Activated gamma-delta T cell treated with Interleukin-2 at 50 U/mL for 16 hours (primary cell): ENCODE results near the gene ANTXR1.

ENCODE experiments used
- DNase-seq: peaks from one replicate; pipeline ENCODE4 v3.0.0-alpha.2; 2020

ANTXR1 gene

DNA sequence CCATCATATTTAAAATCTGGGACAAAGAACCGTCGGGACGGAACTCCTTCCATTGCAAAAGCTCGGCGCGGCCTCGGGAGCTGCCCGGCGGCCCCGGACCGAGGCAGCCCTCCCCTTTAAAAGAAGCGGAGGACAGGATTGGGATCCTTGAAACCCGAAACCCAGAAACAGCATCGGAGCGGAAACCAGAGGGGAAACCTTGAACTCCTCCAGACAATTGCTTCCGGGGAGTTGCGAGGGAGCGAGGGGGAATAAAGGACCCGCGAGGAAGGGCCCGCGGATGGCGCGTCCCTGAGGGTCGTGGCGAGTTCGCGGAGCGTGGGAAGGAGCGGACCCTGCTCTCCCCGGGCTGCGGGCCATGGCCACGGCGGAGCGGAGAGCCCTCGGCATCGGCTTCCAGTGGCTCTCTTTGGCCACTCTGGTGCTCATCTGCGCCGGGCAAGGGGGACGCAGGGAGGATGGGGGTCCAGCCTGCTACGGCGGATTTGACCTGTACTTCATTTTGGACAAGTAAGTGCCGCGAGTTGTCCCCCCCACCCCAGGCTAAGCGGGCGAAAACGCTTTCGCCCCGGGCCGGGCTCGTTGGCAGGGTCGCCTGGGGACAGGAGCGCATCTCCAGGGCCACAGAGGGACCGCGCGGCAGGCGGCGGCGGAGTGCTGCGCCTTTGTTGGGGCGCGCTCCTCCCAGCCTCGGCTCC lies at the start of gene ANTXR1:
TSS of gene ANTXR1 (plus strand) at position 38 of the 698 bp plus-strand sequence. CDS start at position 359, 321 bp downstream.
- DNase-seq = no peak

DNA sequence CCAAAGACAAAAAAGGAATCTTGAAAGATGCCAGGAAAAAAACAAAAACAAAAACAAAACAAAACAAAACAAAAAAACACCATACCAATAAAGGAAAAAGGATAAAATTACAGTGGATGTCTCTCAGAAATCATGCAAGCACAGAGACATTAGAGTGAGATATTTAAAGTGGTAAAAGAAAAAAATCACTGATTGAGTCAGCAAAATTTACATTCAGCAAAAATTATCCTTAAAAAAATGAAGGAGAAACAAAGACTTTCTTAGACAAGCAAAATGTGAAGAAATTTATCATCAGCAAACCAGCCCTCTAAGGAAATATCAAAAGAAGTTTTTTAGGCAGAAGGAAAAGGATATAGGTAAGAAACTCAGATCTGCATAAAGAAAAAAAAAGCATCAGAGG lies 48.7 kb upstream of the ANTXR1 start:
- DNase-seq = no peak

DNA sequence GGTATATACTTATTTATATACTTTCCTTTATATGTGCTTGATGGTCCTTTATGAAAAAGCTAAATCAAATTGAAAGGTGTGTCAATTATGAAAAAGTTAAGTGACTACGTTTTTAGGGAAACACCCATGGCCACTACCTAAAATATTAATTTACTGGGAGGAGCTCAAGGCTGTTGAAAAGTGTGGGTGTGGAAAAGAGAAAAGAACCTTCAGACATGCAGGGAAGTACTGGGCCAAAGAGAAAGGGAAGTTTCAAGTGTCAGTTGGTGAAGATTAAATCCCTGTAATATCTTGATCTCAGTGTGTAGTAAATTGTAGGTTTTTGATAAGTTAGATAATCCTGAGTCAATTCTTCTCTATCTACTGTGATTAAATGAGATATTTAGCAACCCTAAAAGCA lies 44.8 kb upstream of the ANTXR1 start:
- no peak for DNase-seq

DNA sequence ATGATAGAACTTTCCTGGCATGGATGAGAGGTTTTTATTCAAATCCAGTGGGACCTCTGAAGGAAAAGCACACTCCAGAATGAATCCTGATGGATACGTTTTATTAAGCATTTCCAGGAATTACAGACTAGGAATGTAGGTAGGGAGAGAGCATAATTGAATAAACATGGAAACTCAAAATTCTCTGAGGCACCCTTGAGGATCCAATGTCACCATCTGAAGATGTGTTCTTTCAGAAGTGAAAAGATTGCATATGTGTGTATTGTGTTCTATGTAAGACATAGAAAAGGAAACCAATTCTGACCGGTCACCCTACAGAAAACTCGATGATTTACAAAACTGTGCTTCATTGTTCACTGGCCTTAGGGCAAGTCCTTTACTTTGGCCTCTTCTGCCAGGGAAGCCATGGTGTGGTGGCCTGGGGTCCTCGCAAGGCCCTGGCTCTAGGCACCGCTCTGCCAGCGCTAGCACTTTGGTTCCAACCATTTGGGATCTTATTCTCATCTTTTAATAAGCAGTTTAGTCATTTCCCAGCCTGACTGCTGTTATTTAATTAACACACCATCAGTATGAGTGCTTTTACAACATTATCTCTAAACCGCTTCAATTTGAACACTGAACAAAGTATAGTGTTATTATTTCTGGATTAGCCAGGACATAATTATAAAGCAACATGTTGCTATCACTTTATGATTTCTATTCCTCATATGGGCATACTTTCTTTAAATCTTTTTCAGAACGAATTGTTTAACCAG lies 43.1 kb upstream of the ANTXR1 start:
- no peak for DNase-seq

DNA sequence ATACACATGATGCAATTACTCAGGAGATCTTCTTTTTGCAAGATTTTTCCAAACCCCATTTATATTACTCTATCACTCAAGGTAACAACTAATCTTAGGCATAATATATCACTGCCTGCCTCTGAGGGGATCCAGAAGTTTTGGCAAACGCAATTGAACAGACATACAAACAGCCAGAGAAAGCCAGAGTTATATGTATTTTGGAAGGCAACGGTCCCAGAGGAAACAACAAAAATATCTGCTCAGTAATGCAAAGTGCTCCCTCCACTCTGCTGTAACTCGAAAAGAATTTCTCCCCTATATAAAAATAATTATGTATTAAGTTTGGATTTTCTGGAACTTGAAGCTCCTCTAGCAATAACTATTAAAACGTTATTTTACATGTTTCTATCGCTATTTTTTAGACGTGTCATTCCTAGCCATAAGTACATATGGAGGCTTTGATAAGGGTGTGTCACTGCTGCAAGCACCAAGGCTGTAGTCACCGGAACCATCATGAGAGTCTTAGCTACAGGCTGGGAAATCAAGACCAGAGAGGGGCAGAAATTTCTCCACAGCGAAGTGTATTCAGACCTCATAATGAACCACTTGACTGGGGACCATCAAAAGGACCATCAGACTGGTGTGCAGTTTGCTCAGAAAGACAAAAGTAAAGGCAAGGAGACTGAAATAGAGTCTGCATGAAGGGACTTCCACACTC lies 42.3 kb upstream of the ANTXR1 start:
- DNase-seq = no peak

DNA sequence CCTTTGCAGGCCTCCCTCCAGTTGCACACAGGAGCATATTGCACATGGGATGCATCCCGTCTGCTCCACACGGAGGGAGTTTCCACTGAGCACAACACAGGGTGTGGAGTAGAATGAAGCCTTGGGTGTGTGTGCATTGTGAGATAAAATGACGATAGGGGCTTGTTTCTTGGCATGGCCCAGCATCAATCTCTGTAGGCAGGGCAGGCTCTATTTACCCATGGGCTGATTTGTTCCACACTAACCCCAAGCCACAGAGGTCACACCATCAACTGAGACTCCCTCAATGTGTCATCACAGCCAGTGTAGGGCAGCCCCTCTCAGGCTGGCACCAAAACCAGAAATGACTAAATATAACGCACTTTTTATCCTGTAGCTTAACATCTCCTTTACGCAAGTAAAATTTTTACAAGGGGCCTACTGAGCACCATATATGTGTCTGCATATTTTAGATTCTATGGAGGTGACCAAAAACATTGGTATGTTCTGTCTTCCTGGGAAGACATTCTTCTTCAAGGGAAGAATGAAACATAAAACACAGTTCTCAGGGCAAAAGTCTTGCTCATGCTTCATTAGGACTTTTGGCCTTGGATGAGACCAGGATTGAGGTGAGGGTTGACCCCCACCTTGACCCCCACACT lies 41.3 kb upstream of the ANTXR1 start:
- no peak for DNase-seq

DNA sequence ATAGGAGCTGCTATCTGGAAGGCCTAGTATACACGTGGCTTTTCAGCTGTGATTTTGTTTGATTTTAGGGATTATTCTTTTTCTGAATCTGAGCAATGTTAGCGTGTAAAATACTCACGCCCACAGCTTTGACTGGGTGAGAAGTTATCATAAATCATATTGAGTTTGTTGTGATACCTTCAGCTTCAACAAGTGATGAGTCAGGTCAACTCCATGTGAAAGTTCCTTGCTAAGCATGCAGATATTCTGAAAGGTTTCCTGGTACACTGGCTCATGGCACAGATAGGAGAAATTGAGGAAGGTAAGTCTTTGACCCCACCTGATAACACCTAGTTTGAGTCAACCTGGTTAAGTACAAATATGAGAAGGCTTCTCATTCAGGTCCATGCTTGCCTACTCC lies 38.7 kb upstream of the ANTXR1 start, which contains the start of gene GKN1:
TSS of gene GKN1 (plus strand) at position 386 of the 400 bp plus-strand sequence. CDS start 42 bp downstream, outside the sequence.
- DNase-seq = no peak

DNA sequence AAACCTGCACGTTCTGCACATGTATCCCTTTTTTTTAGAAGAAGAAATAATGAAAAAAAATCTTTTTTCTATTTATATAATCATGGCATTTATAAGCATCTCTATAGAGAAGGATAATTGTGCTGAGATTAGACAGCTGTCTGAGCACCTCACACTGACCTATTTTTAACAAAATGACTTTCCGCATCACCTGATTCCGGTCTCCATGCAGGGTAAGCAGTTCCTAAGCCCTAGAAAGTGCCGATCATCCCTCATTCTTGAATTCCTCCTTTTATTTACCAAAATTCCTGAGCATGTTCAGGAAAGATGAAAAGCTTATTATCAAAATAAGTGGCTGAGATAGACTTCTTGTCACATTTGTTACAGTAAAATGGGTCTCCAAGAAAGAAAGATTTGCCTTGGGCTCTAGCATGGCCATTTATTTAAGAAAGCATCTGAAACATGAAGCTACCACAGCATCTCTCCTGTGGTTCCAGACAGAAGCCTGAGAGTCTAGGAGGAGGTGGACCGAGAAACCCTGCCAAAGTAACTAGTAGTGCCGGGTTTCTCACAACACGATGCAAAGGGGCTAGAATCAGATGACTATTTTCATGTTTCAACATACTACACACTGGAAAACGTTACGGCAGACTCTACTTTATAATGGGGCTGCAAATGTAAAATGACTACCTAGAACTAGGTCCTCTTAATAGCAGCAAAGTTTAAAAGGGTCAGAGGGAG lies 37.9 kb upstream of the ANTXR1 start:
- no peak for DNase-seq

DNA sequence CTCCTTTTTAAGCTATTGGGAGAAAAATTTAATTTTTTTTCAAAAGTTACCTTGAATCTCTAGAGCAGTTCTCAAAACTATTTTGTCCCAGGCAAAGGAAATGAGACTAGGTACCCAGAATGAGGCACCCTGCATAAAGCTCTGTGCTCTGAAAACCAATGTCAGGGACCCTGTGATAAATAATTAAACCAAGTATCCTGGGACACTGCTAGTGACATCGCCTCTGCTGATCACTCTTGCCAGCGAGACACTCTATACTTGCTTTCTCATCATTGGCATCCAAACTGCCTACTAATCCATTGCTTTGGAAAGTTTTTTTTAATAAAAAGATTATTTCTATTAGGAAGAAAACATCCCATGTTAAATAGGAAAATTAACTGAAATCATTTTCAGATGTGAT lies 37.1 kb upstream of the ANTXR1 start:
- no peak for DNase-seq

DNA sequence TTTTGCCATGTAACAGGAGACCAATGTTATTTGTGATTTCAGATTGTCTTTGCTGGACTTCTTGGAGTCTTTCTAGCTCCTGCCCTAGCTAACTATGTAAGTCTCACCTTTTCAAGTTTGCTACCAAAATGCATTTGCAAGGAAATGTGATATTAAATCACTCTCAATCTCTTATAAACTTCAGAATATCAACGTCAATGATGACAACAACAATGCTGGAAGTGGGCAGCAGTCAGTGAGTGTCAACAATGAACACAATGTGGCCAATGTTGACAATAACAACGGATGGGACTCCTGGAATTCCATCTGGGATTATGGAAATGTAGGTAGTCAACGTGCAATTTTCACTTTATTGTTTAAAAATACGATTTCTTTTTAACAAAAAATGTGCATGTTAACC lies 35.5 kb upstream of the ANTXR1 start:
- DNase-seq = no peak

DNA sequence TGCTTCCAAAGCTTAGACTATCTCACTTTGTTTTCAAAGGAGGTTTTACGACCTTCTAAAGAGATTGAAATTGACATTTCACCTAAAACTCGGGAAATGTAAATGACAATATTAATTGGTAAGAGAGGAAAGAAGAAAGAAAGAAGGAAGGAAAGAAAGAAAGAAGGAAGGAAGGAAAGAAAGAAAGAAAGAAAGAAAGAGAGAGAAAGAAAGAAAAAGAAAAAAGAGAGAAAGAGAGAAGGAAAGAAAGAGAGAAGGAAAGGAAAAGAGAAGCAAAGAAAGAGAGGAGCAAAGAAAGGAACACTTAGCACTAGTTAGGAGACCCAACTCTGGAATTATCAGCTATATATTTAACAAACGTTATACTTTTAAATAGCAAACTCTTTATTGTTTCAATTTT lies 34.9 kb upstream of the ANTXR1 start:
- DNase-seq = no peak

DNA sequence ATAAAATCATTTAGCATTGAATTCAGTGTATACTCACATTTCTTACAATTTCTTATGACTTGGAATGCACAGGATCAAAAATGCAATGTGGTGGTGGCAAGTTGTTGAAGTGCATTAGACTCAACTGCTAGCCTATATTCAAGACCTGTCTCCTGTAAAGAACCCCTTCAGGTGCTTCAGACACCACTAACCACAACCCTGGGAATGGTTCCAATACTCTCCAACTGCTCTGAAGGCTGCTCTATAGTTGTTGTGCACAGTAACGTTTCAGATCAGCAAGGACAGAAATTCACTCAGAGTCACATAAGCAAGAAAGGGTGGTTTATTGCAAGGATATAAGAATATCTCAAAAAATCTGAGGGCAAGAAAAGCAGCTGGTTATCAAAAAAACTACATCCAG lies 32.0 kb upstream of the ANTXR1 start:
- no peak for DNase-seq

DNA sequence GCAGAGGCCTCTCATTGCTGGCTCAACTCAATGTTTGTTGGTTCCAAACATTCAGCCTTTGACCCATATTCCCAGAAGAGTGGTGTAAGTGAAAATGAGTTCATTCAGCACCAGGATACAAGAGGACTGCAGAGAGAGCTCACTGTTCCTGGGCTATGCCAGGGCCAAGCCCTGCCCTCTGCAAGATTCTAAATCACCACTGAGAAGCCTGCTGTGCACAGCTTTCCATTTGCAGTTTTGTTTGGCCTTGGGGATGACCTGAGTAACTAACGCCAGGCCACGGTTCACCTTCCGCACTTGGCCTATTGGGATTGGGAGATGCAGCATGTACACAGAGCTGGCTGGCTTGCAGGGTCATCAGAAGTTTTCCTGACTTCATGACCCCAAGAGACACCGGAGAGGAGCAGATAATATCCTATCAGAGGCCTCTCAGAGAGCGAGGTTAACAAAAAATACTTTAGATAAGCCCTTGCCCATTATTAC lies 25.9 kb upstream of the ANTXR1 start:
- DNase-seq = no peak

DNA sequence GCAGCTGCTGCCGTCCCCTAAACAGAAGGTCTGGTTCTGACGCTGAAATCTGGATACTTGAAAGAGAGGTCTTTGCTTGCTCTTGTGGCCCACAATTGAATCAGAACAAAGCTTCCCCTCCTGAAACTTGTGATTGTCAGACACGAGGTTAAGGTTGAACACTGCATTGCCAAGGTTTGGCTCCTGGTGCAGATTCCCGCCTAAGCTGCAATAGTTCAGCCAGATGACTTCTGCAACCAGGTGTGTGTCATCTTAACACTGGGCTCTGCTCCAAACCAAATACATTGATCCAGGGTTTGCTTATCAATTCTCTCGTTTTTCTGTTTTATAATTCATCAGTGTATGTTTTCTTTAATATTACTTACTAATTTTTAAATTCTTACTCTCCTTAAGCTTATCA lies 23.9 kb upstream of the ANTXR1 start:
- no peak for DNase-seq

DNA sequence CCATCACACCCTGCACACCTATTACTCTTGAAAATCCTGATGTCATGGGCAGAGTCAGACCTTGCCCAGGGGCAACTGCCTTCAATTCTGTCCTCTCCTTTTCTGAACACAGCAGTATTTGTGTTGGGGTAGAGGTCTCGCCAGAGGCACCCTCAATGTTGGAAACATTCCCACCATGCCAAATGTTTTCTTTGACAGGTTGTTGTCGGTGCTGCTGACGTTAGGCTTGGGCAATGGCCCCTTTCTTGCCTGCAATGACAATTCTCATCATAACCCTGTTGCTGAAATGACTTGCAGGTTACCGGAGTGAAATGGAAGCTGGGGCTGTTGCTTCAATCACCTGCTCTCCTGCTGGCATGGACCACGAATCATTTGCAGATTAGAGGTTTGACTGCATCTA lies 20.6 kb upstream of the ANTXR1 start:
- DNase-seq = no peak

DNA sequence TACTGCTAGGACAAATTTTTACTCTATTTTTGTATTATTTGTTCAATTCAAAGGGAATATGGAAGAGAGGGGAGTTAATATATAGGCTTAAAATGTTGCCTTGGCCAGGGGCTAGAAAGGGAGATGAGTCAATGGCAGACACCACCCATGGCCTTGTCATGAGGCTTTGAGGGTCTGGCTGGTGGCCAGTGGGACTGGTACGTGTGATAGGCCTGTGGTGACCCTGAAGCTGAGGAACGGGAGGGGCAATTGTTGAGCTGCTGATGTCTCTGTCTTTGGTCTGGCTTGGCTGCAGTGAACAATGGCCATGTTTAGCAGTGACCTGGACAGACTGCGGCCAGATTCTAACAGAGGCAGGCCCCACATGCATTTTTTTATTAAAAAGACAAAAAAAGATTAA lies 20.0 kb upstream of the ANTXR1 start:
- no peak for DNase-seq

DNA sequence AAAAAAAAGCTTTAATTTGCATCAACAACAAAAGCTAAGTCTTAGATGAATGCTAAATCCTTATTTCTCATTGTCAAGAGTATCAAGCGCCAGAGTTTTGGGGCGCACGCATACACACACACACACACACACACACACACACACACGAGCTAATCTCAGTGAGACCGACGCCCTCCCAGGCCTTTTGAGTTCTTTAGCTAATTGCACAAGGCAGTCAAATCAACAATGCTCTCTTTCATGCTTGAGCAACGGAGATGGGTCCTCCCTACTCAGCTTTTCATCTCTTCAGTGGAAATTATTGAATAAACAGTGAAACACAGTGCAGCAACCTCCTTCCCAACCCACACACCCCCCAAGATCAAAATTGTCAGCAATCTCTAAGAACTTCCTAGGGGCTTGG lies 19.3 kb upstream of the ANTXR1 start:
- DNase-seq = no peak

DNA sequence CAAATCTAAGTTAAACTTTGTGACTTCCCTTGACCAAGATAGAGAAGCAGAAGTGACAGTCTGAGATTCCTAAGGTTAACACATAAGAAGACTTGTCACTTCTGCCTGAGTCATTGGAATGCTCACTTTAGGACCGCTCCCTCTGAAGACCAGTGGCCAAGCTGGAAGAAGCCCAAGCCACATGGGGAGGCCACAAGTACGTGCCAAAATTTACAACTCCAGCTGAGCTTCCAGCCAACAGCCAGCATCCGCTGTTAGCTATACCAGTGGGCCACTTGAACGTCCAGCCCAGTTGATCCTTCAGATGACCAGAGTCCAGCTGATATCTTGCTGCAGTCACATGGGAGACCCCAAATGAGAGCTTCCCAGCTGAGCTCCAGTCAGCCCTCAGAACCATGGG lies 18.1 kb upstream of the ANTXR1 start:
- no peak for DNase-seq

DNA sequence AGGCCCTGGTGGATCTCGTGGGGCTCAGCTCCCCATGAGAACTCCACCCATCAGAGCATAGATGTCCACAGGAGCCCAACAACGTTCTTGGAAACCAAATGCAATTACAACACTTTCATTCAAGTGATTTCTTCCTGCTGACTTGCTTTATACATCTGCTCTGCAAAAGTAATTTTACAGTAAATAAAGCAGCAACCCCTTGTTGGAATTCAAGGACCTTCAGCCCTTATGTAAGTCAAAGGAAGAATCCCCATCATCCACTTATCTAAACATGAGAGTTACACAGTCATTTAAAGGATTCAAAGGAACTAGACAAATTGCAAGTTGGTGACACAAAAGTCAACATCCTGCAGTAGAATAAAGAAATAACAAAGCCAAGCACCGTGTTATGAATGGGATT lies 17.1 kb upstream of the ANTXR1 start:
- DNase-seq = no peak

DNA sequence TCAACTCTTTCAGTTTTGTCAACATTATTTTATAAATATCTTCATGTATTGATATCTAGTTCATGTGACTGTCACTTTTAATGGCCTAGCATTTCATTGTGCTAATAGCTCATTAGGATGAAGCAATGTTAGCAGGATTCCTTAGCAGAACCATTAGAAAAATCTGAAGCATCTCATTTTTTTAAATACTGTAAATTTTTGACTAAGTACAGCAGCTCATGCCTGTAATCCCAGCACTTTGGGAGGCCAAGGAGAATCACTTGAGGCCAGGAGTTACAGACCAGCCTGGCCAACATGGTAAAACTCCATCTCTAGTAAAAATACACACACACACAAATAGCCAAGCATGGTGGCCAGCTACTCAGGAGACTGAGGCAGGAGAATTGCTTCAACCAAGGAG lies 15.6 kb upstream of the ANTXR1 start:
- DNase-seq = no peak

DNA sequence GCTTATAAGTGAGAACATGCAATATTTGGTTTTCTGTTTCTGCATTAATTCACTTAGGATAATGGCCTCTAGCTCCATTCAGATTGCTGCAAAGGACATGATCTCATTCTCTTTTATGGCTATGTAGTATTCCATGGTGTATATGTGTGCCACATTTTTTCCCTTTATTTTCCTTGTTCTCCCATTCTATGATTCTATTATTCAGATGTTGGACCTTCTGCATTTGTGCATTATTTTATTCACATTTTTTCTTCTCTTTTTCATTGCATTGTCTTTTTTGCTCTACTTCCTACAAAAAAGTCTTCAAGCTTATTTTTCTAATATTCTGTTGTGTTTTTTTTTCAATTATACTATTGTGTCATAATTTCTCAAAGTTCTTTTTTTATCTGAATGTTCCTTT lies 11.1 kb upstream of the ANTXR1 start:
- DNase-seq = no peak

DNA sequence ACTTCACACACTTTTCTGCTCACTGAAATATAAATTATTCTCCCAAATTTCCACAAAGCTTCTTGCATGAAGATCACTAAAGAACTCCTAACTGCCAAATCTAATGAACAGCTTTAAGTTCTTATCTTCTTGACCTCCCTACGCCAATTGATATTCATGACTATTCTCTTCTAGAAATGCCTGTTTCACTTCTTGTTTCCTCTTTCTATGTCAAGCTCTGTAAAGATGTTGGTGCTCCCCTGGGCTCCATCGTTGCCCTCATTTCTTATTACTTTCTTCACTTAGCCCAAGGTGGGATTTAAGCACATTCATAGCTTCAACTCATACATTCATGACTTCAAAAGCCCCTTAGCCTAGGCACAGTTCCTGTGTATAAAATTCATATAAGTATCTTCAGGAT lies 9.2 kb upstream of the ANTXR1 start:
- no peak for DNase-seq

DNA sequence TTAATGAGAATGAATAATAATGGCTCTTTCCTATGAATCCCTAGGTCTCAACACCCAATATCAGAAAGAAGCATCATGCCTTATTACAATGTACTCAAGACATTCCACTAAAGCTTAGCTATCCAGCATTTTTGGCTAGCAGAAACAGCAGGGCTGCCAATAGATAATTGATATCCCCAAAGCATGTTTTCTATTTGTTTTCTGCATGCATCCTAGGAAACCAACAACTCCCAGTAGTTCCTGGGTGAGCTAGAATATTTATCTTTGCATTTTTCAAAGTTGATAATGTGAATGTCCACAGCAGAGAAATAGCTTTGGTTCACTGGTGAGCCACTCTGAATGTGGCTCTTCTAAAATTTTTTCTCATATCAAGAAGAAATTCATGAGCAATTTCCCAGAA lies 5.8 kb upstream of the ANTXR1 start:
- DNase-seq = no peak
